ENCODE measurements around the gene FAM219B.
"Not testable (repeated sequence)": the region's sequence is repeated elsewhere in the genome, so short reads cannot be mapped to it uniquely, and the experiment has no call there.

GRCh38 chr15:74913799-74914198, 7.1 kb upstream of the FAM219B start:
- TF ChIP-seq, protein P1, sequence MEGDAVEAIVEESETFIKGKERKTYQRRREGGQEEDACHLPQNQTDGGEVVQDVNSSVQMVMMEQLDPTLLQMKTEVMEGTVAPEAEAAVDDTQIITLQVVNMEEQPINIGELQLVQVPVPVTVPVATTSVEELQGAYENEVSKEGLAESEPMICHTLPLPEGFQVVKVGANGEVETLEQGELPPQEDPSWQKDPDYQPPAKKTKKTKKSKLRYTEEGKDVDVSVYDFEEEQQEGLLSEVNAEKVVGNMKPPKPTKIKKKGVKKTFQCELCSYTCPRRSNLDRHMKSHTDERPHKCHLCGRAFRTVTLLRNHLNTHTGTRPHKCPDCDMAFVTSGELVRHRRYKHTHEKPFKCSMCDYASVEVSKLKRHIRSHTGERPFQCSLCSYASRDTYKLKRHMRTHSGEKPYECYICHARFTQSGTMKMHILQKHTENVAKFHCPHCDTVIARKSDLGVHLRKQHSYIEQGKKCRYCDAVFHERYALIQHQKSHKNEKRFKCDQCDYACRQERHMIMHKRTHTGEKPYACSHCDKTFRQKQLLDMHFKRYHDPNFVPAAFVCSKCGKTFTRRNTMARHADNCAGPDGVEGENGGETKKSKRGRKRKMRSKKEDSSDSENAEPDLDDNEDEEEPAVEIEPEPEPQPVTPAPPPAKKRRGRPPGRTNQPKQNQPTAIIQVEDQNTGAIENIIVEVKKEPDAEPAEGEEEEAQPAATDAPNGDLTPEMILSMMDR (IDR thresholded peaks at IDR 0.05 in 2 of 3, conservative IDR thresholded peaks at IDR 0.05 in 1 of 3; ENCODE audit: borderline replicate concordance in 1 of 3, insufficient read depth in 1 of 3, low read depth in 2 of 3, low read length in 2 of 3): not testable (repeated sequence)
- TF ChIP-seq POLR2AphosphoS5 (IDR thresholded peaks at IDR 0.05; ENCODE audit: low read depth, low read length): peak; percentile 7; the same call in 1 of the 2 replicates
- not testable (repeated sequence) for TF ChIP-seq POLR2A (IDR thresholded peaks at IDR 0.05; ENCODE audit: borderline replicate concordance, extremely low read depth, insufficient read depth, insufficient read length); EZH2 (IDR thresholded peaks at IDR 0.05); FOSL1 (IDR thresholded peaks at IDR 0.05; ENCODE audit: low read depth); ZNF274 (IDR thresholded peaks at IDR 0.05; ENCODE audit: low read depth, low read length); REST (IDR thresholded peaks at IDR 0.05; ENCODE audit: low read depth); EZH2phosphoT487 (IDR thresholded peaks at IDR 0.05; ENCODE audit: borderline replicate concordance)
- TF ChIP-seq, protein P2, sequence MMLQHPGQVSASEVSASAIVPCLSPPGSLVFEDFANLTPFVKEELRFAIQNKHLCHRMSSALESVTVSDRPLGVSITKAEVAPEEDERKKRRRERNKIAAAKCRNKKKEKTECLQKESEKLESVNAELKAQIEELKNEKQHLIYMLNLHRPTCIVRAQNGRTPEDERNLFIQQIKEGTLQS (IDR thresholded peaks at IDR 0.05): not testable (repeated sequence)
- TF ChIP-seq, protein P3, sequence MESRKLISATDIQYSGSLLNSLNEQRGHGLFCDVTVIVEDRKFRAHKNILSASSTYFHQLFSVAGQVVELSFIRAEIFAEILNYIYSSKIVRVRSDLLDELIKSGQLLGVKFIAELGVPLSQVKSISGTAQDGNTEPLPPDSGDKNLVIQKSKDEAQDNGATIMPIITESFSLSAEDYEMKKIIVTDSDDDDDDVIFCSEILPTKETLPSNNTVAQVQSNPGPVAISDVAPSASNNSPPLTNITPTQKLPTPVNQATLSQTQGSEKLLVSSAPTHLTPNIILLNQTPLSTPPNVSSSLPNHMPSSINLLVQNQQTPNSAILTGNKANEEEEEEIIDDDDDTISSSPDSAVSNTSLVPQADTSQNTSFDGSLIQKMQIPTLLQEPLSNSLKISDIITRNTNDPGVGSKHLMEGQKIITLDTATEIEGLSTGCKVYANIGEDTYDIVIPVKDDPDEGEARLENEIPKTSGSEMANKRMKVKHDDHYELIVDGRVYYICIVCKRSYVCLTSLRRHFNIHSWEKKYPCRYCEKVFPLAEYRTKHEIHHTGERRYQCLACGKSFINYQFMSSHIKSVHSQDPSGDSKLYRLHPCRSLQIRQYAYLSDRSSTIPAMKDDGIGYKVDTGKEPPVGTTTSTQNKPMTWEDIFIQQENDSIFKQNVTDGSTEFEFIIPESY (IDR thresholded peaks at IDR 0.05; ENCODE audit: extremely low read depth, insufficient replicate concordance, low read length): not testable (repeated sequence)

All from HCT116 (cell line).